SU-DHL-6 (cell line): ENCODE measurements around the gene GCH1.

Source experiments
- CTCF ChIP-seq: fragments of 200-600 bp; sonication (generic); IDR thresholded peaks from one replicate; pipeline ENCODE4 v1.5.1; 2017; ENCODE audit warnings: antibody characterized with exemption, mild to moderate bottlenecking, low read length, moderate library complexity; ENCODE audit not compliant: insufficient read depth, poor library complexity, severe bottlenecking
- EZH2phosphoT487 ChIP-seq: fragments of 200-600 bp; sonication (generic), shearing (Covaris generic); conservative IDR thresholded peaks from 2 replicates; pipeline ENCODE4 v1.6.1; 2018; ENCODE audit warnings: mild to moderate bottlenecking, antibody characterized with exemption, low read length, moderate library complexity, mixed read lengths

GRCh38 chr14:54828037-54828436, 74.6 kb downstream of the GCH1 start:
- TF ChIP-seq CTCF (no peak), EZH2phosphoT487 (no peak)
